ENCODE measurements around the gene CDK11A.
"Not testable (repeated sequence)": the region's sequence is repeated elsewhere in the genome, so short reads cannot be mapped to it uniquely, and the experiment has no call there.

The CDK11A gene

DNA sequence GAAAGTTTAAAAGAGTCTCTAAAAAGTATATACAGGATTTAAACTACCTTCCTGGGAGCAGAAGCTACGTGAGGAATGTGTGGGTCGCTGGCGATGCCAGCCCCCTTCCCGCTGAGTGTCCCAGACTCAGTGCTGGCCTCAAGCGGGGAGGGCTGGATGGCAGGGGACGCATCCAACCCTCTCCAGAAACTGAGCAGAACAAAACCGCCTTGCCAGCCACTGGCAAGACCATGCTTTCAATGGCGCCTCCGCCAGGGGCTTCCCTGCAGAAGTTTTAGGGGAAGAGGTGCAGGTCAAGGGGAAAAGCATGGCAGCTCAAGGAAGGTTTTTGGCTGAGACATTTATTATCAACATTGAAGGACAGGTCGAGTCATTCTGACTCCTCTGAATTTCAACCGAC, 28.0 kb upstream of the CDK11A start:
- Histone ChIP-seq H3K4me3 (ENCODE audit: low read depth, low read length) (no peak overlapping the region), H3K79me2 (no peaks in the 10 kb centered on the region), H3K27me3 (ENCODE audit: control insufficient read depth, insufficient read depth, low read length) (no peaks in the 10 kb centered on the region), H3K9ac (no peak overlapping the region), H3K9me3 (ENCODE audit: control insufficient read depth, low read length) (no peaks in the 10 kb centered on the region), H3K4me1 (no peaks in the 10 kb centered on the region), H2AFZ (no peak overlapping the region), H3K4me2 (ENCODE audit: low read length) (no peak overlapping the region), H3K36me3 (ENCODE audit: control insufficient read depth, insufficient read depth, low read length) (no peaks in the 10 kb centered on the region), H3K27ac (no peak overlapping the region)
- TF ChIP-seq, protein P1, sequence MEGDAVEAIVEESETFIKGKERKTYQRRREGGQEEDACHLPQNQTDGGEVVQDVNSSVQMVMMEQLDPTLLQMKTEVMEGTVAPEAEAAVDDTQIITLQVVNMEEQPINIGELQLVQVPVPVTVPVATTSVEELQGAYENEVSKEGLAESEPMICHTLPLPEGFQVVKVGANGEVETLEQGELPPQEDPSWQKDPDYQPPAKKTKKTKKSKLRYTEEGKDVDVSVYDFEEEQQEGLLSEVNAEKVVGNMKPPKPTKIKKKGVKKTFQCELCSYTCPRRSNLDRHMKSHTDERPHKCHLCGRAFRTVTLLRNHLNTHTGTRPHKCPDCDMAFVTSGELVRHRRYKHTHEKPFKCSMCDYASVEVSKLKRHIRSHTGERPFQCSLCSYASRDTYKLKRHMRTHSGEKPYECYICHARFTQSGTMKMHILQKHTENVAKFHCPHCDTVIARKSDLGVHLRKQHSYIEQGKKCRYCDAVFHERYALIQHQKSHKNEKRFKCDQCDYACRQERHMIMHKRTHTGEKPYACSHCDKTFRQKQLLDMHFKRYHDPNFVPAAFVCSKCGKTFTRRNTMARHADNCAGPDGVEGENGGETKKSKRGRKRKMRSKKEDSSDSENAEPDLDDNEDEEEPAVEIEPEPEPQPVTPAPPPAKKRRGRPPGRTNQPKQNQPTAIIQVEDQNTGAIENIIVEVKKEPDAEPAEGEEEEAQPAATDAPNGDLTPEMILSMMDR (IDR thresholded peaks at IDR 0.05) = no peak

DNA sequence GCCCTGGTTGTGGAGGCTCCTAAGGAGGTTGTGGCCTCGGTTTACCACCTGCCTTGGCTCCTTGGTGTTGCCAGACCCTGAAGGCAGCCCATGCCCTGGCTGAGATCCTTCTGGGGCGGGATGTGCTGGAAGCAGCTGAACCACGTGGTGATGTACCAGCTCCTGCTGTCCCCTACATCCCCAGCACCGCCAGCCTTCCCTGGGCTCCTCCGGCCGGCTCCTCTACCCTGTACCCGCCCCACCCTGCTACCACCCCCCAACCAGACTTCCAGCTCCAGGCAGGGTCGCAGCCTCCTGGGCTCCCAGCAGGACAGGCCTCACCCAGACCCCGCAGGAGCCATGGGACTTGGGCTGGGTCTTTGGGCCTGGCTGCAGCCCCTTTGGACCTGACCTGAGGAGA, 25.8 kb upstream of the CDK11A start:
- H3K4me3 ChIP-seq (ENCODE audit: low read depth, low read length); H3K4me1 ChIP-seq; H3K79me2 ChIP-seq; H3K27me3 ChIP-seq (ENCODE audit: control insufficient read depth, insufficient read depth, low read length); H3K27ac ChIP-seq; H3K4me2 ChIP-seq (ENCODE audit: low read length); H3K9ac ChIP-seq; H3K9me3 ChIP-seq (ENCODE audit: control insufficient read depth, low read length); H3K36me3 ChIP-seq (ENCODE audit: control insufficient read depth, insufficient read depth, low read length); H2AFZ ChIP-seq: not testable (repeated sequence)

DNA sequence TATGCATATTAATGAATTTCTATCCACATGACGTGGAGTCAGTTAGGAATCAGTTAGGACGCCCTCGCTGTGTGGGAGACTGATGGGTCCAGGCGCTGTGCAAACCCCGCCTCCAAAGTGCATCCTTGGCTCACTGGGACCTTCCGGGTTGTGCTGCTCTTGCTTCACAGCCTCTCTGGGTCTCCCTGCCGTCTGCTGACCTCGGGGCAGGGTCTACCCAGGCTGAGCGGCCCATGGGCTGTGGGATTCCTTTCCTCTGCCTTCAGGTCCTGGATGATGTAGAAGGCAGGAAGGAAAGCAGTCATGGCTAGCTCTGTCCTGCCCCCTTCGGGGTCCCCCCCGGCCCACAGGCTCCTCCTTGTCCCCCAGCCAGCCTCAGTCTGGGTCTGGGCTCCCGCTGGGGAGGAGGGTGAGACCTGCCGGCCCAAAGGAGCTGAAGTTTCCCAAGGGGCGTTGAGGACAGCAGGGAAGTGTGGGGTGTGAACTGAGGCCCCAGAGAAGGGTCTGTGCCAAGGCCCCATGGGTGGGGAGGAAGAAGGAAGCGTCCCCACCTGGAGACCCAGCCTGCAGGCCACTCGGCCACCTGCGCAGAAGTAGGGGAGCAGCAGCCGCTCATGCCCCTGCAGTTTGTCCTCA, 24.6 kb upstream of the CDK11A start:
- no peaks in the 10 kb centered on the region for H3K9me3 ChIP-seq (ENCODE audit: control insufficient read depth, low read length)
- no peaks in the 10 kb centered on the region for H3K36me3 ChIP-seq (ENCODE audit: control insufficient read depth, insufficient read depth, low read length)
- H3K27ac ChIP-seq = no peak overlapping the region
- no peaks in the 10 kb centered on the region for H3K4me1 ChIP-seq
- no peak overlapping the region for H3K4me3 ChIP-seq (ENCODE audit: low read depth, low read length)
- no peaks in the 10 kb centered on the region for H3K27me3 ChIP-seq (ENCODE audit: control insufficient read depth, insufficient read depth, low read length)
- H3K9ac ChIP-seq = no peak overlapping the region
- no peaks in the 10 kb centered on the region for H3K79me2 ChIP-seq
- TF ChIP-seq, protein P1 (IDR thresholded peaks at IDR 0.05) = no peak
- no peak overlapping the region for H3K4me2 ChIP-seq (ENCODE audit: low read length)
- H2AFZ ChIP-seq = no peak overlapping the region

DNA sequence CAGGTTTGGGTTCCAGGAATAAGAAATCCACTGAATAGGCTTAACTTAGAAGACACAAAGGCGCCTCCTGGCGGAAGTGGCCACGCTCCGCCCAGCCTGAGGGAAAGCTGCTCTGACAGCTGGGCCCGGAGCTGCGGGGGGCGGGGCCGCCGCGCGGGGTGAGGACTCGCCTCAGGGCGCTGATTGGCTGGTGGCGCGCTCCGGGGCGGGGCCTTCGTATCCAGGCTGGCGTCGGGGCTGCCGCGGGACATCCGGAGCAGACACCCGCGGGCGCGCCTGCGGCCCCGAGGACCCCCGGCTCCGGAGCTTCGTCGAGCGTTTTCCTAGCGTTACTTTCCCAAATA, 22.4 kb upstream of the CDK11A start:
- not testable (repeated sequence) for H3K27me3 ChIP-seq (ENCODE audit: control insufficient read depth, insufficient read depth, low read length); H3K36me3 ChIP-seq (ENCODE audit: control insufficient read depth, insufficient read depth, low read length); H2AFZ ChIP-seq; H3K9me3 ChIP-seq (ENCODE audit: control insufficient read depth, low read length); H3K4me2 ChIP-seq (ENCODE audit: low read length); H3K27ac ChIP-seq; H3K4me1 ChIP-seq; H3K79me2 ChIP-seq; H3K9ac ChIP-seq
- H3K4me3 ChIP-seq (ENCODE audit: low read depth, low read length) = peak overlapping the region; percentile 62

DNA sequence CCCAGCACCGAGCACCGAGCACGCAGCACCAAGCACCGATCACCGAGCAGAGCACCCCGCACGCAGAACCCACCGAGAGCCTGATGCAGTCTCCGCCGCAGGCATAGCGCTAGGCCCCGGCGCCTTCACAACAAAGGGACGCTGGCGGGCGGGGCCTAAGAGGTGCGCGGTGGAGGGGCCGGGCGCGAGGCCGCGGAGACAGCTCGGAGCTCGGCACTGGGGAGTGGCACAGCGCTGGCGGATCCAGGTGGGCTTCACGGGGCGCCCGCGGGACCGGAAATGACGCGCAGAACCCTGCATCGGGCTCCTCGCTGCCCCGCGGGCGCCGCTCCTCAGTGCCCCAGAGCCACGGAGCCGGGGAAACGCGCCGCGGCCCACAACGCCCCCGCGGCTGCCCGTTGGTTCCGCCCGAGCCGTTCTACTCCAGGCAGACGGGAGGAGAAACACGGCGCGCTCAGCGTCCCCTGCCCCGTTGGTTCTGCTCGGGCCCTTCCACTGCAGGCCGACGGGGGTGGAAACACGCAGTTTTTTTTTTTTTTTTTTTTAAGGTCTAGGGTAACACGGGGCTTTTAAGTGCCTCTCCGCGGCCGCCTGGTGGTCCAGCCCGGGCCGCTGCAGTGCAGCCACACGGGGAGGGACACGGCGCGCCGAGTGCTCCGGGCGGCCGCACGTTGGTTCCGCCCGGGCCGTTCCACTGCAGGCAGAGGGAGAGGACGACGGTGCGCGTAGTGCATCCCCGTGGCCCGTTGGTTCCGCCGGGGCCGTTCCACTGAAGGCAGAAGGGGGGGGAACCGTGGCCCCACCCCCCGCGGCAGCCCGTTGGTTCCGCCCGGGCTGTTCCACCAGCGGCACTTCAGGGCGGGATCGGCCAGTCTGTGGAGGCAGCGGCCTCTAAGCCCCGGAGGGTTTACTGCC, 21.8 kb upstream of the CDK11A start:
- not testable (repeated sequence) for H3K79me2 ChIP-seq; H3K27me3 ChIP-seq (ENCODE audit: control insufficient read depth, insufficient read depth, low read length); H3K36me3 ChIP-seq (ENCODE audit: control insufficient read depth, insufficient read depth, low read length); H3K9me3 ChIP-seq (ENCODE audit: control insufficient read depth, low read length); H2AFZ ChIP-seq; H3K27ac ChIP-seq; H3K9ac ChIP-seq; H3K4me1 ChIP-seq
- peak overlapping the region; percentile 35 for H3K4me2 ChIP-seq (ENCODE audit: low read length)
- peak overlapping the region; percentile 62 for H3K4me3 ChIP-seq (ENCODE audit: low read depth, low read length)

DNA sequence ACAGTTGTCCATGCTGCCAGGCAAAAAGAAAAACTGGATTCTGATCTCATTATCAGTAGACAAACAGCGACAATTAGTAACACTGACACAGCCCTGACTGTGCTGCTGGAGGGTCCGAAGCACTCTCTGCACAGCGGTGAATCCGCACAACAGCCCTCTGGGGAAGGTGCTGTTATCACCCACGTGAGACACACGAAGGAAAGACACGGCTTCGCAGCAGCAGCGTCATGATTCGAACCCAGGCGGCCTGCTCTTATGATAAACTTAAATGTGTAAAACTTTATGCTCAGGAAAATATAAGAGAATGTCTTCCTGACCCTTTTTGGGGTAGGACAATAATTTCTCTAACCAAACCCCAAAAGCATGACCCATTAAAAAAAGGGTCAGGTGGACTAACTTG, 18.4 kb upstream of the CDK11A start:
- H2AFZ ChIP-seq; H3K36me3 ChIP-seq (ENCODE audit: control insufficient read depth, insufficient read depth, low read length); H3K4me3 ChIP-seq (ENCODE audit: low read depth, low read length); H3K4me2 ChIP-seq (ENCODE audit: low read length); H3K27ac ChIP-seq; H3K79me2 ChIP-seq; H3K9ac ChIP-seq; H3K9me3 ChIP-seq (ENCODE audit: control insufficient read depth, low read length); H3K4me1 ChIP-seq; H3K27me3 ChIP-seq (ENCODE audit: control insufficient read depth, insufficient read depth, low read length): not testable (repeated sequence)

DNA sequence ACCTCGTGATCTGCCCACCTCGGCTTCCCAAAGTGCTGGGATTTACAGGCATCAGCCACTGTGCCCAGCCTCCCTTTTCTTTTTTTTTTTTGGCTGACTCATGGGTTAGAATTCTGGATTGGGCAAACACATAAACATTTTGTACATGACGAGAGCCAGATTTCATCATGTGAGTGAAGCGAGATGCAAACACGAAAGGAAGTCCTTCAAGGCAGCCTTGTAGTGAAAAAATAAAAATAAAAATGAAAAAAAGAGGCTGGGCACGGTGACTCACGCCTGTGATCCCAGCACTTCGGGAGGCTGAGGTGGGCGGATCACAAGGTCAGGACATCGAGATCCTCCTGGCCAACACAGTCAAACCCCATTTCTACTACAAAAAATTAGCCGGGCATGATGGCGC, 16.9 kb upstream of the CDK11A start:
- not testable (repeated sequence) for H3K4me2 ChIP-seq (ENCODE audit: low read length); H3K27ac ChIP-seq; H3K9me3 ChIP-seq (ENCODE audit: control insufficient read depth, low read length); H3K4me3 ChIP-seq (ENCODE audit: low read depth, low read length); H3K79me2 ChIP-seq; H3K27me3 ChIP-seq (ENCODE audit: control insufficient read depth, insufficient read depth, low read length); H3K9ac ChIP-seq; H3K36me3 ChIP-seq (ENCODE audit: control insufficient read depth, insufficient read depth, low read length); H2AFZ ChIP-seq; H3K4me1 ChIP-seq

DNA sequence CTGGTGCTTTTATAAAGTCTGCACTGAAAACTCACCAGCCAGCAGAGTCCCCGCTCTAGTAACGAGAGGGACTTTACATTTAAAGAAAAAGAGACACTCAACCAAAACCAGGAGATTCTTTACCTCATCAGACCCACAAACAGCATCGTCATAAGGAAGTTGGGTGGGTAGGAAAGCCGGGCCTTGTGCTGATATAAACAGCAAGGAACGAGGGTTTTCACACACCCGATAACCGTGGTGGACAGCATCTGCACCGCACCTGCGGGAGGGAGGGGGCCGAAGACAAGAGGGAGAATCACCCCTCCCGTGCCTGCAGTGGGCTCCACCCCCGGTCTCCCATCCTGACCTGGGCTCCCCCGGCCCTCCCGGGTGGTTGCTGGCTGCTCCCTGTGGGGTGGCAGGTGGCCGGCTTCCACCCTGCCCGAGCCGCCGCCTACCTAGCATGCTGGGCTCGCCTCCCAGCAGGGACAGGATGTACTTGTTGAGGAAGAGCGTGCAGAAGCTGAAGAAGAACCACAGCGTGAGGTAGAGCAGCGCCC, 14.7 kb upstream of the CDK11A start:
- H3K4me3 ChIP-seq (ENCODE audit: low read depth, low read length); H3K79me2 ChIP-seq; H3K9ac ChIP-seq; H3K4me1 ChIP-seq; H3K27me3 ChIP-seq (ENCODE audit: control insufficient read depth, insufficient read depth, low read length); H3K4me2 ChIP-seq (ENCODE audit: low read length); H3K36me3 ChIP-seq (ENCODE audit: control insufficient read depth, insufficient read depth, low read length); H3K27ac ChIP-seq; H2AFZ ChIP-seq; H3K9me3 ChIP-seq (ENCODE audit: control insufficient read depth, low read length): not testable (repeated sequence)

All from parathyroid adenoma (tissue), 2 donors.